ENCODE data around the gene SLC43A1.

- TF ChIP-seq POU6F1 (CRISPR knock-in tag; IDR thresholded peaks at IDR 0.05; ENCODE audit: borderline replicate concordance, low read depth) = no peak
- no peak for TF ChIP-seq CREB5 (CRISPR knock-in tag; IDR thresholded peaks at IDR 0.05; ENCODE audit: low read depth)
- TF ChIP-seq ZFP30 (CRISPR knock-in tag; IDR thresholded peaks at IDR 0.05) = no peak
- no peak for TF ChIP-seq ISL1 (CRISPR knock-in tag; IDR thresholded peaks at IDR 0.05)
- no peak for TF ChIP-seq TCF4 (CRISPR knock-in tag; IDR thresholded peaks at IDR 0.05; ENCODE audit: borderline replicate concordance)
- no peak for TF ChIP-seq ARNTL (CRISPR knock-in tag; IDR thresholded peaks at IDR 0.05; ENCODE audit: borderline replicate concordance, low read depth)
- no peak for TF ChIP-seq PPARA (CRISPR knock-in tag; IDR thresholded peaks at IDR 0.05; ENCODE audit: borderline replicate concordance)
- TF ChIP-seq TSHZ2 (CRISPR knock-in tag; IDR thresholded peaks at IDR 0.05) = no peak
- no peak for TF ChIP-seq ZNF565 (CRISPR knock-in tag; conservative IDR thresholded peaks at IDR 0.05; ENCODE audit: low read depth)
- TF ChIP-seq ESRRG (CRISPR knock-in tag; IDR thresholded peaks at IDR 0.05) = no peak
Measured at GRCh38 chr11:57529012-57529411, 13.5 kb upstream of the SLC43A1 start.
